Rectal smooth muscle tissue (tissue), 1 donor: ENCODE measurements around the gene HTRA2.

Source experiments
- H3K27ac ChIP-seq: one replicate; pipeline ENCODE4 v1.7.0; 2013; ENCODE audit warnings: low read depth, low read length, inconsistent platforms
- H3K27me3 ChIP-seq: one replicate; pipeline ENCODE4 v1.7.0; 2013; ENCODE audit warnings: low read length; ENCODE audit not compliant: control insufficient read depth, insufficient read depth
- H3K36me3 ChIP-seq: one replicate; pipeline ENCODE4 v1.7.0; 2013; ENCODE audit warnings: low read length; ENCODE audit not compliant: control insufficient read depth, insufficient read depth
- H3K4me1 ChIP-seq: one replicate; pipeline ENCODE4 v1.7.0; 2013; ENCODE audit warnings: low read length; ENCODE audit not compliant: control insufficient read depth, insufficient read depth
- H3K4me3 ChIP-seq: one replicate; pipeline ENCODE4 v1.7.0; 2013; ENCODE audit warnings: low read length
- H3K9ac ChIP-seq: one replicate; pipeline ENCODE4 v1.7.0; 2013; ENCODE audit warnings: low read length

HTRA2 gene

GRCh38 chr2:74544634-74545033 is 14.9 kb downstream of the HTRA2 start:
- Histone ChIP-seq H3K36me3 (no peaks in the 10 kb centered on the region), H3K27me3 (no peaks in the 10 kb centered on the region), H3K4me1 (peaks cover 2% of the 10 kb centered on the region), H3K27ac (no peak overlapping the region), H3K4me3 (no peak overlapping the region), H3K9ac (no peak overlapping the region)

- H3K4me1 ChIP-seq, result peaks cover 2% of the 10 kb centered on the region
- no peak overlapping the region for H3K4me3 ChIP-seq
- H3K27me3 ChIP-seq, result no peaks in the 10 kb centered on the region
- H3K9ac ChIP-seq, result no peak overlapping the region
- H3K27ac ChIP-seq, result no peak overlapping the region
- H3K36me3 ChIP-seq, result no peaks in the 10 kb centered on the region
These were observed 16.3 kb downstream of the HTRA2 start for GRCh38 chr2:74546004-74546403.

- Histone ChIP-seq H3K9ac (peak overlapping the region; percentile 32), H3K27ac (peak overlapping the region; percentile 52), H3K27me3 (no peaks in the 10 kb centered on the region)
These were observed 18.7 kb downstream of the HTRA2 start for GRCh38 chr2:74548285-74548899.

GRCh38 chr2:74548900-74549826 is 19.4 kb downstream of the HTRA2 start:
- Histone ChIP-seq H3K4me1 (peaks cover 2% of the 10 kb centered on the region), H3K4me3 (peak overlapping the region; percentile 75), H3K27ac (peak overlapping the region; percentile 52), H3K9ac (no peak overlapping the region), H3K27me3 (no peaks in the 10 kb centered on the region), H3K36me3 (no peaks in the 10 kb centered on the region)

More at GRCh38 chr2:74548285-74548899, 18.7 kb downstream of the HTRA2 start:
- no peaks in the 10 kb centered on the region for H3K36me3 ChIP-seq
- peak overlapping the region; percentile 75 for H3K4me3 ChIP-seq
- peaks cover 2% of the 10 kb centered on the region for H3K4me1 ChIP-seq

- no peak overlapping the region for H3K9ac ChIP-seq
- H3K36me3 ChIP-seq, result no peaks in the 10 kb centered on the region
- no peak overlapping the region for H3K4me3 ChIP-seq
- no peak overlapping the region for H3K27ac ChIP-seq
- no peaks in the 10 kb centered on the region for H3K27me3 ChIP-seq
- H3K4me1 ChIP-seq, result peaks cover 2% of the 10 kb centered on the region
These were observed 20.5 kb downstream of the HTRA2 start for GRCh38 chr2:74550231-74550630.

GRCh38 chr2:74551530-74551929 is 21.8 kb downstream of the HTRA2 start:
- H3K9ac ChIP-seq, result no peak overlapping the region
- H3K27ac ChIP-seq, result no peak overlapping the region
- no peaks in the 10 kb centered on the region for H3K36me3 ChIP-seq
- peaks cover 2% of the 10 kb centered on the region for H3K4me1 ChIP-seq
- H3K27me3 ChIP-seq, result no peaks in the 10 kb centered on the region
- no peak overlapping the region for H3K4me3 ChIP-seq

- Histone ChIP-seq H3K36me3 (no peaks in the 10 kb centered on the region), H3K4me3 (no peak overlapping the region), H3K27ac (no peak overlapping the region), H3K9ac (no peak overlapping the region), H3K4me1 (peaks cover 2% of the 10 kb centered on the region), H3K27me3 (no peaks in the 10 kb centered on the region)
These were observed 22.5 kb downstream of the HTRA2 start for GRCh38 chr2:74551942-74552913.

- no peaks in the 10 kb centered on the region for H3K36me3 ChIP-seq
- H3K4me1 ChIP-seq, result peaks cover 2% of the 10 kb centered on the region
- no peaks in the 10 kb centered on the region for H3K27me3 ChIP-seq
- peak overlapping the region; percentile 72 for H3K27ac ChIP-seq
- peak overlapping the region; percentile 97 for H3K4me3 ChIP-seq
- H3K9ac ChIP-seq, result no peak overlapping the region
These were observed 23.4 kb downstream of the HTRA2 start for GRCh38 chr2:74552914-74553811.

GRCh38 chr2:74553892-74554819 is 24.4 kb downstream of the HTRA2 start, which contains the start of the genes DOK1 and LOXL3:
TSS of gene DOK1 (plus strand) at chr2:74554720. CDS start at chr2:74554755, 35 bp downstream.
TSS of gene LOXL3 (minus strand) at chr2:74553942. CDS start at chr2:74552634, 1,308 bp downstream.
- peak within 1 kb of the TSS; percentile 97 for H3K4me3 ChIP-seq
- H3K36me3 ChIP-seq, result no peaks in the 10 kb centered on the region
- no peaks in the 10 kb centered on the region for H3K4me1 ChIP-seq
- H3K27ac ChIP-seq, result peak within 1 kb of the TSS; percentile 84
- H3K27me3 ChIP-seq, result no peaks in the 10 kb centered on the region
- peak within 1 kb of the TSS; percentile 80 for H3K9ac ChIP-seq

- Histone ChIP-seq H3K27ac (peak overlapping the region; percentile 57), H3K4me1 (no peaks in the 10 kb centered on the region), H3K4me3 (peak overlapping the region; percentile 97), H3K36me3 (no peaks in the 10 kb centered on the region), H3K27me3 (no peaks in the 10 kb centered on the region), H3K9ac (peak overlapping the region; percentile 80)
These were observed 25.2 kb downstream of the HTRA2 start for GRCh38 chr2:74554820-74555531.
